Lower lobe of right lung (tissue), 2 donors: ENCODE results near the gene CA9. TPM values are rescaled to one million over a fixed set of nuclear protein-coding genes. Genes with fewer than 3 reads are reported as not detected.

Experiments
- ATAC-seq, 2 donors: fragments of 200-7000 bp; cut with Tn5 transposase; one replicate each; pipeline ENCODE4 v1.9.1; 2020 to 2022; ENCODE audit warnings: mild to moderate bottlenecking in 2 of 2, moderate library complexity in 2 of 2
- DNase-seq: peaks from one replicate; pipeline ENCODE4 v3.0.0-alpha.2; 2020
- H3K27ac ChIP-seq: fragments of 200-600 bp; one replicate; pipeline ENCODE4 v1.8.0; 2022
- H3K27me3 ChIP-seq: fragments of 200-600 bp; one replicate; pipeline ENCODE4 v1.8.0; 2022; ENCODE audit warnings: low read depth
- H3K36me3 ChIP-seq: fragments of 200-600 bp; one replicate; pipeline ENCODE4 v1.8.0; 2022; ENCODE audit warnings: mild to moderate bottlenecking
- H3K4me1 ChIP-seq: fragments of 200-600 bp; one replicate; pipeline ENCODE4 v1.8.0; 2022
- H3K4me3 ChIP-seq: fragments of 200-600 bp; one replicate; pipeline ENCODE4 v1.8.0; 2022; ENCODE audit warnings: mild to moderate bottlenecking
- H3K9me3 ChIP-seq: fragments of 200-600 bp; one replicate; pipeline ENCODE4 v1.8.0; 2022
- CTCF ChIP-seq: fragments of 200-600 bp; IDR thresholded peaks from one replicate; pipeline ENCODE4 v1.8.0; 2022; ENCODE audit warnings: antibody characterized with exemption, mild to moderate bottlenecking
- intact Hi-C: fragments of 100-400 bp; cut with DNase I; formaldehyde crosslinking; loops from one replicate; pipeline ENCODE4 v1.11.0; 2022
- total RNA-seq: library from RNA; stranded (reverse); fragmentation: NEBNext Ultra II Directional; extraction: Animal tissue kit (Norgen Biotek cat#: 25700); gene quantifications from one replicate; pipeline ENCODE4 v1.2.1, GENCODE V29; 2021
- donor health status: DM: no; HTN: yes; CAD: no; lungs with severe emphysema.

The CA9 gene
- total RNA-seq, 1 donor from 2014 or later, result not detected

GRCh38 chr9:35660966-35661415 lies 12.7 kb upstream of the CA9 start:
- DNase-seq (no peak), ATAC-seq (no peak)
- Histone ChIP-seq H3K27me3 (no peaks in the 10 kb centered on the region), H3K36me3 (peaks cover 21% of the 10 kb centered on the region), H3K4me3 (no peak overlapping the region), H3K4me1 (peaks cover 46% of the 10 kb centered on the region), H3K9me3 (no peaks in the 10 kb centered on the region), H3K27ac (peak overlapping the region; percentile 42)
- peak; percentile 31 for TF ChIP-seq CTCF
- intact Hi-C loops, result no loop called here

GRCh38 chr9:35661756-35662350 lies 11.9 kb upstream of the CA9 start:
- DNase-seq, result no peak
- H3K9me3 ChIP-seq, result no peaks in the 10 kb centered on the region
- H3K4me3 ChIP-seq, result no peak overlapping the region
- H3K36me3 ChIP-seq, result peaks cover 21% of the 10 kb centered on the region
- no peak for ATAC-seq
- peak overlapping the region; percentile 33 for H3K27ac ChIP-seq
- TF ChIP-seq CTCF, result no peak
- H3K27me3 ChIP-seq, result no peaks in the 10 kb centered on the region
- intact Hi-C loops, result no loop called here
- H3K4me1 ChIP-seq, result peaks cover 48% of the 10 kb centered on the region

- H3K4me1 ChIP-seq, result peaks cover 42% of the 10 kb centered on the region
- DNase-seq (no peak), ATAC-seq (no peak)
- no peaks in the 10 kb centered on the region for H3K27me3 ChIP-seq
- H3K9me3 ChIP-seq, result no peaks in the 10 kb centered on the region
- no peak overlapping the region for H3K4me3 ChIP-seq
- no peak for TF ChIP-seq CTCF
- no peak overlapping the region for H3K27ac ChIP-seq
- intact Hi-C loops, result no loop called here
- H3K36me3 ChIP-seq, result peaks cover 21% of the 10 kb centered on the region
These were observed 11.3 kb upstream of the CA9 start for GRCh38 chr9:35662437-35662836.

GRCh38 chr9:35664531-35665470 lies 8.9 kb upstream of the CA9 start, which contains the start of gene ARHGEF39:
TSS of gene ARHGEF39 (minus strand) at chr9:35665195. CDS start at chr9:35665169, 26 bp downstream.
- TF ChIP-seq CTCF, result peak; percentile 22
- DNase-seq (peak; percentile 87), ATAC-seq (peak; percentile 92 to 96)
- H3K36me3 ChIP-seq, result peaks cover 20% of the 10 kb centered on the region
- H3K9me3 ChIP-seq, result no peaks in the 10 kb centered on the region
- H3K4me3 ChIP-seq, result peak within 1 kb of the TSS; percentile 63
- H3K27ac ChIP-seq, result peak within 1 kb of the TSS; percentile 69
- no peaks in the 10 kb centered on the region for H3K27me3 ChIP-seq
- intact Hi-C loops, result no loop called here
- peaks cover 30% of the 10 kb centered on the region for H3K4me1 ChIP-seq

GRCh38 chr9:35665471-35665818 lies 8.3 kb upstream of the CA9 start:
- Histone ChIP-seq H3K27me3 (no peaks in the 10 kb centered on the region), H3K4me3 (peak overlapping the region; percentile 63), H3K27ac (peak overlapping the region; percentile 69), H3K4me1 (peaks cover 23% of the 10 kb centered on the region), H3K36me3 (peaks cover 14% of the 10 kb centered on the region), H3K9me3 (no peaks in the 10 kb centered on the region)
- DNase-seq, result no peak
- ATAC-seq, result no peak
- intact Hi-C loops, result no loop called here
- no peak for TF ChIP-seq CTCF
